NCI-H82 treated with DMSO at 0.1 percent for 48 hours (cell line): ENCODE measurements around the gene MYO16.
"Not testable (repeated sequence)": the region's sequence is repeated elsewhere in the genome, so short reads cannot be mapped to it uniquely, and the experiment has no call there.

Source experiments
- DNase-seq: peaks from one replicate; lab custom pipeline; 2025; ENCODE audit not compliant: unreplicated experiment; lab: John Stamatoyannopoulos, UW

MYO16 gene

GRCh38 chr13:108860418-108860817 is 231.0 kb downstream of the MYO16 start:
- peak; percentile 25 for DNase-seq

GRCh38 chr13:108877300-108877699 is 247.9 kb downstream of the MYO16 start:
- no peak for DNase-seq

- no peak for DNase-seq
Measured at GRCh38 chr13:108878732-108879131, 249.3 kb downstream of the MYO16 start.

GRCh38 chr13:108889324-108889984 is 260.0 kb downstream of the MYO16 start:
- no peak for DNase-seq

GRCh38 chr13:108895220-108895704 is 265.9 kb downstream of the MYO16 start:
- peak; percentile 32 for DNase-seq

- DNase-seq: no peak
Measured at GRCh38 chr13:108897955-108898354, 268.5 kb downstream of the MYO16 start.

- no peak for DNase-seq
Measured at GRCh38 chr13:108902405-108903155, 273.2 kb downstream of the MYO16 start.

- no peak for DNase-seq
Measured at GRCh38 chr13:108903613-108904012, 274.2 kb downstream of the MYO16 start.

- no peak for DNase-seq
Measured at GRCh38 chr13:108911807-108912206, 282.4 kb downstream of the MYO16 start.

- DNase-seq: not testable (repeated sequence)
Measured at GRCh38 chr13:108913731-108914130, 284.3 kb downstream of the MYO16 start.

- DNase-seq: peak; percentile 10
Measured at GRCh38 chr13:108915095-108915633, 285.8 kb downstream of the MYO16 start.

- no peak for DNase-seq
Measured at GRCh38 chr13:108915634-108916512, 286.5 kb downstream of the MYO16 start.

- DNase-seq: no peak
Measured at GRCh38 chr13:108917581-108917980, 288.2 kb downstream of the MYO16 start.

- no peak for DNase-seq
Measured at GRCh38 chr13:108919036-108919907, 289.9 kb downstream of the MYO16 start.

- DNase-seq: no peak
Measured at GRCh38 chr13:108920137-108920536, 290.7 kb downstream of the MYO16 start.

GRCh38 chr13:108921238-108921637 is 291.8 kb downstream of the MYO16 start:
- no peak for DNase-seq

- DNase-seq: no peak
Measured at GRCh38 chr13:108922108-108922507, 292.7 kb downstream of the MYO16 start.

GRCh38 chr13:108923386-108924047 is 294.1 kb downstream of the MYO16 start:
- no peak for DNase-seq

GRCh38 chr13:108924134-108924533 is 294.7 kb downstream of the MYO16 start:
- DNase-seq: no peak

GRCh38 chr13:108924541-108924940 is 295.1 kb downstream of the MYO16 start:
- DNase-seq: no peak
